IMR-90 (cell line): ENCODE results near the gene RGS9BP.

Experiments used
- MXI1 ChIP-seq: IDR thresholded peaks from 2 replicates; pipeline ENCODE4 v1.6.1; 2012; ENCODE audit warnings: low read depth, mild to moderate bottlenecking, low read length, moderate library complexity, borderline replicate concordance
- POLR2A ChIP-seq: IDR thresholded peaks from 2 replicates; pipeline ENCODE4 v1.6.1; 2012; ENCODE audit warnings: mild to moderate bottlenecking, low read depth, low read length
- SMC3 ChIP-seq: fragments of 150-350 bp; IDR thresholded peaks from 2 replicates; pipeline ENCODE4 v1.6.1; 2016; ENCODE audit warnings: low read depth, mild to moderate bottlenecking, antibody characterized with exemption, low read length, moderate library complexity

DNA sequence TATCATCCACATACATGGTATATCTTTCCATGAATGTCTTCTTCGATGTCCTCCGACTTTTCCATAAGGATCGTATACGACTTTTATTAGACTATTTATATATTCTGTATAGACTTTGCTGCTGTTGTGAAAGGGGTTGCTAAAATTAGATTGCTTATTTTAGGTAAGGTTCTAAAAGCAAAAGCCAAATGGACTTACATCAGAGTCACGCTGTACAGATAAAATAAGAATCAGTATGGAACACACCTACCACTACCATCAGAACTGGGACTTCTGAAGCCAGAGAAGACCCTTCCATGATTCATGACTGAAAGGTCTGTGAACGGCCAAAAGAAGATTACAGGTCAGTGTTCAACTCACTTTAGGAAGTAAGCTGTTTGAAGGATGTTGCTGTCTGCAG, 9.6 kb upstream of the RGS9BP start:
- no peak for TF ChIP-seq MXI1
- TF ChIP-seq POLR2A: no peak
- TF ChIP-seq SMC3: no peak
